Ovary (tissue), 9 donors: ENCODE measurements around the gene LAMB4. TPM values are rescaled to one million over a fixed set of nuclear protein-coding genes. Genes with fewer than 3 reads are reported as not detected.

Experiments
- DNase-seq, 5 donors: peaks; one replicate each; pipeline ENCODE4 v3.0.0-alpha.2; 2019 to 2020
- H3K27ac ChIP-seq, 2 donors: fragments of 200-600 bp; one replicate each; pipeline versions ENCODE4 v1.5.1 to v1.8.0; 2019 to 2022
- H3K27me3 ChIP-seq: fragments of 200-600 bp; one replicate; pipeline ENCODE4 v1.8.0; 2022
- H3K36me3 ChIP-seq: fragments of 200-600 bp; sonication (generic); one replicate; pipeline ENCODE4 v1.5.1; 2019
- H3K4me1 ChIP-seq: one replicate; pipeline ENCODE4 v1.8.1; 2013; ENCODE audit warnings: mild to moderate bottlenecking, moderate library complexity; ENCODE audit not compliant: insufficient read depth
- H3K4me3 ChIP-seq: fragments of 200-600 bp; sonication (generic); one replicate; pipeline ENCODE4 v1.5.1; 2017
- H3K9me3 ChIP-seq, 2 donors: fragments of 200-600 bp in 1 of 2; sonication (generic) in 1 of 2; one replicate each; pipeline versions ENCODE4 v1.5.1 to v1.8.1; 2013 to 2019; ENCODE audit warnings: mild to moderate bottlenecking in 1 of 2, moderate library complexity in 1 of 2
- CTCF ChIP-seq, 3 donors: fragments of 450-650 bp in 2 of 3; fragments of 200-600 bp in 1 of 3; IDR thresholded peaks; one replicate each; pipeline versions ENCODE4 v1.5.1 to v1.8.0; 2016 to 2022; ENCODE audit warnings: antibody characterized with exemption in 3 of 3, mild to moderate bottlenecking in 1 of 3
- EP300 ChIP-seq: sonication (generic); formaldehyde crosslinking; IDR thresholded peaks from one replicate; pipeline ENCODE4 v1.6.1; 2017; ENCODE audit warnings: antibody characterized with exemption
- POLR2A ChIP-seq: fragments of 450-650 bp; IDR thresholded peaks from one replicate; pipeline ENCODE4 v1.6.1; 2017; ENCODE audit warnings: antibody characterized with exemption, mild to moderate bottlenecking, moderate library complexity
- WGBS, 3 donors: extraction: QIAGEN DNeasy Blood & Tissue Kit in 1 of 3; methylation state at CpG; one replicate each; pipeline versions ENCODE4 v1.1.5 to v1.1.7; 2013 to 2017; 5-methylcytosine and 5-hydroxymethylcytosine counted together
- intact Hi-C, 4 donors: fragments of 100-400 bp; cut with DNase I; formaldehyde crosslinking; loops; one replicate each; pipeline versions ENCODE4 v1.11.0 to v1.15.1; 2022 to 2023
- polyA plus RNA-seq, 2 donors: library from polyadenylated mRNA; stranded (reverse); fragments of 200-250 nt in 1 of 2; fragments of 350-450 nt in 1 of 2; fragmentation: Illumina TruSeq in 1 of 2; extraction: RNeasy Lipid Tissue Mini Kit (QIAGEN cat#74804) in 1 of 2; gene quantifications; one replicate each; pipeline ENCODE4 v1.2.3, GENCODE V29; 2013 to 2014
- total RNA-seq, 7 donors: library from RNA; depleted of rRNA in 2 of 7; stranded (reverse); fragments of >200 nt in 2 of 7; fragmentation: NEBNext Ultra II Directional in 3 of 7; extraction: Animal tissue kit (Norgen Biotek cat#: 25700) in 3 of 7; gene quantifications; one replicate each; pipeline versions ENCODE4 v1.1.0 to v1.2.4, GENCODE V29; 2016 to 2023
- donor health status: DM: no; HTN: no; CAD: no; lungs with moderate emphysema.
- donor health status: DM: no; HTN: no; CAD: no.
- donor health status: Bipolar disorder and iron deficiency.
- donor health status: DM: yes; HTN: yes; CAD: no.
- donor health status: DM: no; HTN: no; CAD: no.
- donor health status: DM: yes; HTN: yes; CAD: no.

The LAMB4 gene
- total and polyA plus RNA-seq, 9 donors: 0.10 to 0.17 TPM; not detected in 7

DNA sequence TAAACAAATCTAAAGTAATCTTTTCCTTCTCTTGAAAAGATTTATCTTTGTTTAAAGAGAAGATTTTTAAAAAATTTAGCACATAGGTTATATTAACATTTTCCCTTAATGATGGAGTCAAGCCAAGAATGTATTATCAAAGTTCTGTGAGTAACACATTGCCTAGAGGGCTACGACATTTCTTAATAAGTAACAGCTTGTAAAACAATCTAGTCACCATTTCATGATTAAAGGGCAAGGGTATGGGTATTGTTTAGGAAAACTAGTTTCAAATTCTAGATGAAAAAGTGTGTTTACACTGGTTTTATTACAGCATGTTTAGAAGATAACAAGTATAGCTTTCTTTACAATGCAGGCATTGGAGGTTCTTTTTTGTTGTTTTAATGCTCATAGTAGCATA is 28.6 kb upstream of the LAMB4 start:
- H3K4me1 ChIP-seq: no peaks in the 10 kb centered on the region
- TF ChIP-seq CTCF (IDR thresholded peaks at IDR 0.05) (no peak), POLR2A (no peak), EP300 (no peak)
- H3K36me3 ChIP-seq: no peaks in the 10 kb centered on the region
- intact Hi-C loops: no loop called here
- DNase-seq: no peak
- 12 to 43% (median 27%) methylated on average over 1 of the region's 1 CpG for WGBS, 3 donors
- H3K4me3 ChIP-seq: no peak overlapping the region
- no peaks in the 10 kb centered on the region for H3K9me3 ChIP-seq
- H3K27ac ChIP-seq: no peak overlapping the region
- no peaks in the 10 kb centered on the region for H3K27me3 ChIP-seq

- DNase-seq: no peak
- H3K27ac ChIP-seq: no peak overlapping the region
- no peak for TF ChIP-seq POLR2A
- intact Hi-C loops: no loop called here
- no peaks in the 10 kb centered on the region for H3K27me3 ChIP-seq
- no peaks in the 10 kb centered on the region for H3K4me1 ChIP-seq
- no peak overlapping the region for H3K4me3 ChIP-seq
- H3K9me3 ChIP-seq: no peaks in the 10 kb centered on the region
- 95 to 97% (median 95%) methylated on average over 4 of the region's 4 CpGs for WGBS, 3 donors
- no peaks in the 10 kb centered on the region for H3K36me3 ChIP-seq
These were observed 27.6 kb upstream of the LAMB4 start for GRCh38 chr7:108157606-108158335.

DNA sequence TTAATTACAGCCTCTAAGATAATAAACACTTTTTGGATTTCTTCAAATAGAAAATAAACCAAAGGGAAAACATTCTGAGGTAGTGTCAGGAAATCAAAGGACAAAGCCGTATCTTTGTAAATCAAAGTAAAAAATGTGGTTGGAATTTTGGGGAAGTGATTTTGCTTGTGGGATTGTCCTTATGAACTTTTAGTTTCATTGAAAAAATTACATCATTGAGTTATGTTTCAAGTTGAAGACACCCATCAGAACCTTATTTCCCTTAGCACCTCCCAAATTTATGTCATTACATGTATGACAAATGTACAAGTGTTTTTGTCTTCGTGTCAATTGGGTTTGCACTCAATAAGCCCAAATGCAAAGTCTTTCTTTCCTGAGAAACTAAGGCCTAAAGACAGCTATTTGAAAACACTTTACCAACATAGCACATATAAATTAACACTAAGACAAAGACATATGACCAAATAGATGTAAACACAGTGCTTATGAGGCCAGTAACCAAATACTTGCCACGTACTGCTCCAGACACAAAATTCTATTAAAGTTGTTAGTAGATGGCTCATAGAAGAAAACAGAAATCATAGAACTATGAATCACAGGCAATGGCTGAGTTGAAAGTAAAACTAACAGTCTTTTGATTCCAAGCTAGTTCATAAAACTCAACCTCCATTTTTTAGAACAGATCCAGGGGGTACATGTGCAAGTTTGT is 26.9 kb upstream of the LAMB4 start:
- DNase-seq: no peak
- TF ChIP-seq EP300 (no peak), POLR2A (no peak), CTCF (IDR thresholded peaks at IDR 0.05) (no peak)
- Histone ChIP-seq H3K27me3 (no peaks in the 10 kb centered on the region), H3K9me3 (no peaks in the 10 kb centered on the region), H3K36me3 (no peaks in the 10 kb centered on the region), H3K4me3 (no peak overlapping the region), H3K27ac (no peak overlapping the region), H3K4me1 (no peaks in the 10 kb centered on the region)
- WGBS, 3 donors: 82 to 91% (median 89%) methylated on average over 3 of the region's 3 CpGs
- intact Hi-C loops: no loop called here

DNA sequence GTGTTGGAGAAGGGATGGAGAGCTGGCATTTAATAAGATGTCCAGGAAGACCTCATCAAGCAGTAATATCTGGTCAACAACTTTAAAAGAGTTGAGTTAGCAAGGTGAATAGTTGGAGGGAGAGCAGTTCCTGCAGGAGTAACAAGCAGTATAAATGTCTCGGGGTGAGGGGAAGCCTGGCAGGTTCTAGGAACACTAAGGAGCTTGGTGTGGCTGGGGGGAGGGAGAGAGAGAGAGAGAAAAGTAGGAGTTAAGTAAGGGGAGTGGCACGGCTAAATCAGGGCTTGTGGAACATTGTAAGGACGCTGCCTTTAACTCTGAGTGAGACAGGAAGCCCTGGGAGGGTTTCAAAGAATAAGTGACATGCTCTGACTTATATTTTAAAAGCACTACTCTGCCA is 22.0 kb upstream of the LAMB4 start:
- DNase-seq: no peak
- WGBS, 3 donors: 53 to 60% (median 57%) methylated on average over 3 of the region's 3 CpGs
- Histone ChIP-seq H3K9me3 (no peaks in the 10 kb centered on the region), H3K4me1 (no peaks in the 10 kb centered on the region), H3K4me3 (no peak overlapping the region), H3K27ac (no peak overlapping the region), H3K27me3 (no peaks in the 10 kb centered on the region), H3K36me3 (no peaks in the 10 kb centered on the region)
- intact Hi-C loops: loop anchor here in 1 of 4 donors (2.0 kb wide), 1 partner anchor 35 kb away; no protein-coding TSS in a partner anchor
- no peak for TF ChIP-seq POLR2A
- TF ChIP-seq EP300: no peak
- no peak for TF ChIP-seq CTCF (IDR thresholded peaks at IDR 0.05)

DNA sequence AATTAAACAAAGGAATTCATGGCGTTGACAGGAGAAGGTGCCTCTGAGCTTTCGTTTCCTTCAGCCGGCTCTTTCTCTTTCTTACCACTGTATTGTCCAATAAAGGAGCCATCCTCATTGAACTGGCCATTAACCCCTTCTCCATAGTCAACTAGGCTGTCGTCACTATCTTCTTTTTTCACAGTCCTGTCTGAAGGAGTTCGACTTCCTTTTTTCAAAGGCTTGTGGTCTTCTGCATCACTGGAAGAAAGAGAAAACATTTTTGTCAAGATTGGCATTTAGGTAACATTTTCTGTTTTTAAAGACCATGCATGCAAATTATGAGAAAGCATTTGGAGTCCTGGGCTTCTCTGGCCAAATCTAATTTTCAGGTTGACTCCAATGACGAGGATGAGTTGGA is 19.7 kb upstream of the LAMB4 start:
- H3K27ac ChIP-seq: no peak overlapping the region
- no peak overlapping the region for H3K4me3 ChIP-seq
- TF ChIP-seq EP300 (no peak), CTCF (IDR thresholded peaks at IDR 0.05) (no peak), POLR2A (no peak)
- no peaks in the 10 kb centered on the region for H3K27me3 ChIP-seq
- no peaks in the 10 kb centered on the region for H3K4me1 ChIP-seq
- no peak for DNase-seq
- no peaks in the 10 kb centered on the region for H3K9me3 ChIP-seq
- intact Hi-C loops: loop anchor here in 2 of 4 donors (10.0 kb wide), 4 partner anchors 145 to 685 kb away; partner anchors contain the start of gene LAMB1 (in 1 of the 2)
- 72 to 81% (median 79%) methylated on average over 6 of the region's 6 CpGs for WGBS, 3 donors
- H3K36me3 ChIP-seq: no peaks in the 10 kb centered on the region
